DND-41 (cell line): Measurements from ENCODE around the gene PSENEN.

ENCODE experiments used
- EZH2 ChIP-seq: IDR thresholded peaks from 3 replicates; pipeline ENCODE4 v1.6.1; 2012; ENCODE audit warnings: borderline replicate concordance, low read depth, mild to moderate bottlenecking, moderate library complexity, low read length, inconsistent platforms; ENCODE audit not compliant: severe bottlenecking
- TF ChIP-seq, protein P1 (sequence below): IDR thresholded peaks from 2 replicates; pipeline ENCODE4 v1.5.1; 2012; ENCODE audit warnings: borderline replicate concordance, low read length, moderate library complexity, mild to moderate bottlenecking; ENCODE audit not compliant: poor library complexity, severe bottlenecking; ENCODE audit errors: extremely low read depth

DNA sequence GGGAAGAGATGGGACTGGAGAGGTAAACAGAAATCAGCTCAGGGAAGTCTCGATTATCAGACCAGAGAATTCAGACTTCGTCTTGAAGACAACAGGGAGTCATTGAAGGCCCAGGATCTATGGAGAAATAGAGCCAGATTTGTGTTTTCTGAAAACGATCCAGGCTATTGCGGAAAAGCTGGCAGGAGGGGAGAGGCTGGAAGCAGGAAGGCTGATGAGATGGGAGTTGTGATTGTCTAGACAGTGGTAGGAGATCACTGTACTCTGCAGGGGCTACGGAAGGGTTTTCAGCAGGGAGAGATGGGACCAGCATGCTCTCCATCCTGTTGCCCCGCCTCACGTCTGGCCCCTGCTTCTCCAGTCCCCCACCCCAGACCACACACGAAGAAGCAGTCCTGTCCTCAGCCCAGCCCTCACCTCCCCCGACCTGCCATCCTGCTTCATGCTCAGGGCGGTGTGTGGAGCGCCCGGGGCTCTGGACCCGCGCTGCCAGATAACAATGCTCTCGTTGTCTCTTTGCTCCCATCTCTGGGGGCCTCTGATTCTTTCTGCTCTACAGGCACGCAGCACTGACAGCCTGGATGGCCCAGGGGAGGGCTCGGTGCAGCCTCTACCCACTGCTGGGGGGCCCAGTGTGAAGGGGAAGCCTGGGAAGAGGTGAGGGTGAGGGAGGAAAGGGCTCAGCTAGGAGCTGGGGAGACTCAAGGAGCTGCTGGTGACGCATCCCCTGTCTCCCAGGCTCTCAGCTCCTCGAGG, 31.8 kb downstream of the PSENEN start:
- TF ChIP-seq, protein P1, sequence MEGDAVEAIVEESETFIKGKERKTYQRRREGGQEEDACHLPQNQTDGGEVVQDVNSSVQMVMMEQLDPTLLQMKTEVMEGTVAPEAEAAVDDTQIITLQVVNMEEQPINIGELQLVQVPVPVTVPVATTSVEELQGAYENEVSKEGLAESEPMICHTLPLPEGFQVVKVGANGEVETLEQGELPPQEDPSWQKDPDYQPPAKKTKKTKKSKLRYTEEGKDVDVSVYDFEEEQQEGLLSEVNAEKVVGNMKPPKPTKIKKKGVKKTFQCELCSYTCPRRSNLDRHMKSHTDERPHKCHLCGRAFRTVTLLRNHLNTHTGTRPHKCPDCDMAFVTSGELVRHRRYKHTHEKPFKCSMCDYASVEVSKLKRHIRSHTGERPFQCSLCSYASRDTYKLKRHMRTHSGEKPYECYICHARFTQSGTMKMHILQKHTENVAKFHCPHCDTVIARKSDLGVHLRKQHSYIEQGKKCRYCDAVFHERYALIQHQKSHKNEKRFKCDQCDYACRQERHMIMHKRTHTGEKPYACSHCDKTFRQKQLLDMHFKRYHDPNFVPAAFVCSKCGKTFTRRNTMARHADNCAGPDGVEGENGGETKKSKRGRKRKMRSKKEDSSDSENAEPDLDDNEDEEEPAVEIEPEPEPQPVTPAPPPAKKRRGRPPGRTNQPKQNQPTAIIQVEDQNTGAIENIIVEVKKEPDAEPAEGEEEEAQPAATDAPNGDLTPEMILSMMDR = no peak
- no peak for TF ChIP-seq EZH2
